NCI-H748 (cell line): ENCODE measurements around the gene ABCG5.

Experiments
- DNase-seq: peaks from one replicate; lab custom pipeline; 2025; ENCODE audit not compliant: unreplicated experiment; lab: John Stamatoyannopoulos, UW

The ABCG5 gene

DNA sequence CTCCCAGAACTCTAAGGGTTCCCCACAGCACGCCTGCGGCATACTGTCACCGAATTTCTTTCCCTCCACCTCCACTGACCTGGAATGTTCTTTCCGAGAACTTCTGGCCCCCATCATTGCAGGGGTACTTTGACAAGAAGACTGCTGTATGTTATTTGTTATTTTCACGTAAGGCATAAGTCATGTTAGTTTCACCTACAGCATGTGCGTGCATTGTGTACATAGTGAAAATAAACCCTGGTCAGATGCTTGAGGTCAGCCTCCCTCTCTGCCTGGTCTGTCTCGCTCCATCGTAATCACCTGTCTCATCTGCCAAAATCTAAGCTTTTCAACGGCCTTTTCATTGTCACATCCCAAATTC lies 4.2 kb upstream of the ABCG5 start:
- no peak for DNase-seq

DNA sequence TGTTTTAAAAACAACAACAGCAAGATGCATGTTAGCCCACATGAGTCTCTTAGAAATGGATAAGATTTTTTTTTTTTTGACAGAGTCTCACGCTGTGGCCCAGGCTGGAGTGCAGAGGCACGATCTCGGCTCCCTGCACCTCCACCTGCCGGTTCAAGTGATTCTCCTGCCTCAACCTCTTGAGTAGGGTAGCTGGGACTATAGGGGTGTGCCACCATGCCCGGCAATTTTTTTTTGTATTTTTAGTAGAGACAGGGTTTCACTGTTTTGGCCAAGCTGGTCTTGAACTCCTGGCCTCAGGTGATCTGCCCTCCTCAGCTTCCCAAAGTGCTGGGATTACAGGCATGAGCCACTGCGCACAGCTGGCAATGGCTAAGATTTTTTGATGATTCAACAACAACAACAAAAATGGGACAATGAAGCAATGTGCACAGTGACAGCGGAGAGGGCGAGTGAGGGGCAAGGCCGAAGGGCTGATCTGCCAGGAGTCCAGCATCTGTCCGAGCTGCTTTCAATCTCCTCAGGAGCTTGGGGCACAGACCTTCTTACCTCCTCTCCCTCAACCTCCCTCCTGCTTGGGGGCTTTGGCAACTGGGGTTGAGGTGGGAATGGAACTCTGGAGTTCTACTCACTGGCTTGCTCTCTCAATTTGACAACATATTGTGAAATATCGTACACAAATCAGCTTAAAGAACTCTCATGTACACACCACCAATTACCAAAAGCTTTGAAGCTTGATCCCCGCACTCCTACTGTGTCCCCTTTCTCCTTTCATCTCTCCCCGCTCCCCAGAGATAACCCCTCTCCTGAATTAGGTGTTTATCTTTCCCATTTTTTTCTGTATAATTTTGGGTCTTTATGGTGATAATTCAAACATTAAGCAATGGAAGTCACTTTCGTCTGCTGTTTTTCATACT lies 3.6 kb upstream of the ABCG5 start:
- no peak for DNase-seq

DNA sequence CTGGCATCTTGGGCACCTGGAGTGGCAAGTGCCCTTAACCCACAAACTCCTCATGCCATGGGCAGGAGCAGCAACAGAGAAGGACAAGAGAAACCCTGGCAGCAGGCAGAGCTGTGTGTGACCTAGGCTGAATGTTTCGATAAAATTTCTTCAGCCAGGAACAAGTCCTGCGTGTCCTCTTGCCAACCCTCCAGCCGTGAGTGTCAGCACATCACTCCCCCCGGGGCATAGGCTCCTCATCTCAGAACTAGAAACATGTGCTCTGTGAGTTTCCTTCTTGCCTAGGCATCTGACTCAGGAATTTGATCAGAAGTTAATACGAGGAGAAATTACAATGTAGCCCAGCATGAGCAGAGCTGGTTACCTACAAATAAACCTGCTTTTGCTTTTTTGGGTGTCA lies 2.3 kb upstream of the ABCG5 start:
- no peak for DNase-seq

- DNase-seq: no peak
Observed at GRCh38 chr2:43839776-43840564, 1.3 kb upstream of the ABCG5 start.

- no peak for DNase-seq
Observed at GRCh38 chr2:43837831-43838559, 644 bp downstream of the ABCG5 start.

GRCh38 chr2:43837033-43837432 lies 1.6 kb downstream of the ABCG5 start:
- DNase-seq: no peak

- DNase-seq: no peak
Observed at GRCh38 chr2:43832457-43832856, 6.2 kb downstream of the ABCG5 start.

GRCh38 chr2:43831543-43832294 lies 6.9 kb downstream of the ABCG5 start:
- peak; percentile 27 for DNase-seq

DNA sequence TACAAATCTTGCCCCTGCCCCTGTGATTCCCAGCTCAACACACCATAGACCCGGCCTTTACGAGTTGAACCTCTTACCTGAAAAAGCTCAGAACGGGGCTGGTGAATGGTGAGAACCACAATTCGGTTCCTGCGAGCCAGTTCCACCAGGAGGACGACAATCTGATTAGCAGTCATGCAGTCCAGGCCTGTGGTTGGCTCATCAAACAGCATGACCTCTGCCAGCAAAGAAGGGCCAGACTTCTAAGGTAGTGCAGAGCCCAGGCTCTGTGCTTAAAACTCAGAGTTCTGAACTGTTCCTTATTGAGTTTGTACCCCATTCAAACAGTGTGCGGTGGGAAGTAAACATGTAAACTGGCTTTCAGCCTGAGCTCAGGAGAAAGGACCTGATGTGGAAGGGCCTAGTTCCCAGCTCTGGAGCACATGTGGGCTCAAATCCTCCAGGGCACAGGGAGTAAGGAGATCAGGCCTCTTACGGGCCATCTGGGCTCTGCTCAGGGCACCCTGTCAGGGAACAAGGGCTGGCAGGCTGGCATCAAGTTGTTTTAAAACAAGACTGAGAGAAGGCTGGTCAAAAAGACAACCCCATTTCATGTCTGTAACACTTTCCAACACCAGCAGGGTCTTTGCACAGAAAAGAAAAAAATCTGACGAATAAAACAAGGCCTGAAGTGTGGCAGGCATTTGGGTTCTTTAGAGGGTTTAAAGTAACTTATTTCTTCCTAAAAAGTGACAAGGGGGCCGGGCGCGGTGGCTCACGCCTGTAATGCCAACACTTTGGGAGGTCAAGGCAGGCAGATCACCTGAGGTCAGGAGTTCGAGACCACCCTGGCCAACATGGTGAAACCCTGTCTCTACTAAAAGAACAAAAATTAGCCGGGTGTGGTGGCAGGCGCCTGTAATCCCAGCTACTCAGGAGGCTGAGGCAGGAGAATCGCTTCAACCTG lies 12.1 kb downstream of the ABCG5 start:
- no peak for DNase-seq

- no peak for DNase-seq
Observed at GRCh38 chr2:43825841-43826240, 12.8 kb downstream of the ABCG5 start.

DNA sequence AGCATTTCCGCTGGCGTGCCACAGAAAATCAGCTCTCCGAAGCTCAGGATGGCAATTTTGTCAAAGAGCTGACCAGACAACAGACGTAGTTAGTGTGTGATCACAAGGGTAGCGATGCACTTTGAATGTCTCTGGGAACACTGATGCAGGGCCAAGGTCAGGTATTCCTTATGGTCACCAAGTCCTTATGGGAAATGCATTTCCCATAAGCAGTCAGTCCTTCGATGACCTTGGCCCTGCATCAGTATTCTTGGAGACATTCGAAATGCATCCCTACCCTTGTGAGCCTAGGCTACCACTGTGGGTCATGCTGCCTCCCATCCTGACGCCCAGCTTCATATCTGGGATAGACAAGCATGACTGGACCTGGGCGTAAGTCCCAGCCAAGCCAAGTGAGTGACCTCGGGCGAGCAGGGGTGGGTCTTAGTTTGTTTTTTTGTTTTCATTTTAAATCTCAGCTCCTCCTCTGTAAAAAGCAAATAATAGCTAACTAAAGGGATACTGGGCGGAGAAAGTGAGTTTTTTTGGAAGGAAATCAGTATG lies 13.6 kb downstream of the ABCG5 start:
- no peak for DNase-seq

DNA sequence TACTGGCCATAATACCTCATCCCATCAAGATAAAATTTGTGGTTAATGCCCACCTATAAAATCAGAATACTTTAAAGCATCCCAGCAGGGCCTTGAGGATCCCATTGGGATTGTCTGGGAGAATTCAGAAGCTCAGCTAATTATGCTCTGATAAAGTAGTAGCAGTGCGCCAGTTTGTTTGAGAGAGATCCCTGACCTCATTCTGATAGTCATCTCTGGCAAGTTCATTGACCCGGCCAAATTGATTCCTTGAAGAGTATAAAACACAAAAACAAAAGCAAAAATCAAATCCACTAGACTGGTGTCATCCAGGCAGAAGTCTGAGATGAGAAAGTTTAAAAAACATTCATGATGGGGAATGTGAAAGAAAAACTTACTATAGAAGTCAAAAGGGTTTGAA lies 14.1 kb downstream of the ABCG5 start:
- DNase-seq: no peak

DNA sequence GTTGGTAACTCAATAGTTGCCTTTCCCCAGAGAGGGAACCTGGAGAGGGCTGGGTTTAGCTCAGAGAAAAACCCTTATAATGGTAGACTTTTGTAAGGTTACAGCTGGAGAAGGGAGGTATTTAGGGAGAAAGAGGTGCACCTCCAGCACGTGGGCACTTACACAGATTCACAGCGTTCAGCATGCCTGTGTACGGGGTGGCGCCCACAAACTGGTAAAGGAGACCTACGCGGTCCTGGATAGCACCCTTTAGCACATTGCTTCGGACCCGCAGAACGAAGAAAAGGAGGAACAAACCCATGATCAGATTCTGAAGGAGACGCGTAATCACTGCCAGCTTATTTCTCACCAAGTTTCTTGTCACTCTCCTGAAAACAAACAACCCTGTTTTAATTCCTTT lies 14.9 kb downstream of the ABCG5 start:
- no peak for DNase-seq

GRCh38 chr2:43822839-43823238 lies 15.8 kb downstream of the ABCG5 start:
- no peak for DNase-seq

- DNase-seq: no peak
Observed at GRCh38 chr2:43819491-43820163, 19.0 kb downstream of the ABCG5 start.

DNA sequence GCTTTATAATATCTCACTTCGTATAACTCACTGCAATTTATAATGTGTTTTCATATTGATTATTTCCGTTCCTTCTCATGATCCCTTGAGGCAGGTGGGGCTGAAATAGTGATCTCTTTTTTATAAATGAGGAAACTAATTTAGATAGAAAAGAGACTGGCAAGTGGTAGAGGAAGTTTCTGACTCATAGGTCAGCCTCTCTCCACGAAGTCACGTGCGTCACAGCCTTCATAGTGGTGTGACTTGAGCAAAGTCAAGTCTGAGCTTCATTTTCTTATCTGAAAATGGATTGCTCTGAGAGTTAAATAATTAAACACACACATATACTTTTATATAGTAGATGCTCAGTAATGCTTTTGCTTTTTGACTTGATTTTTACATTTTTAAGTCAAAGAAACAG lies 19.9 kb downstream of the ABCG5 start:
- DNase-seq: no peak

DNA sequence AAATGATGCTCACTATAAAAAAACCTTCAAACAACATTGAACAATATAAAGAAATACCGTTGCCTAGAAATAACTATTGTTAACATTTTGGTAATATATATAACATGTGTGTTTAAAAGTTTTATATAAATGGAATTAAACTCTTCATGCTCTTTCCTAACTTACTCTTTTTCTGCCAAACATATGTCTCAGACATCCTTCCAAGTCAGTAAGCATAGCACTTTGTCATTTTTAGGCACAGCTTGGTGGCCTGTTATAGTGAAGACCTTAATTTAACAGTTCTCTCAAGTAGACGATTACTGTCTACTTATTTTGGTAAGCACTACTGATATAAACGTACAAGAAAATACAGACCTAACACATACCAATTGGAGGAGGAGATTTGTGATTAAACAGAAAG lies 23.9 kb downstream of the ABCG5 start:
- no peak for DNase-seq

DNA sequence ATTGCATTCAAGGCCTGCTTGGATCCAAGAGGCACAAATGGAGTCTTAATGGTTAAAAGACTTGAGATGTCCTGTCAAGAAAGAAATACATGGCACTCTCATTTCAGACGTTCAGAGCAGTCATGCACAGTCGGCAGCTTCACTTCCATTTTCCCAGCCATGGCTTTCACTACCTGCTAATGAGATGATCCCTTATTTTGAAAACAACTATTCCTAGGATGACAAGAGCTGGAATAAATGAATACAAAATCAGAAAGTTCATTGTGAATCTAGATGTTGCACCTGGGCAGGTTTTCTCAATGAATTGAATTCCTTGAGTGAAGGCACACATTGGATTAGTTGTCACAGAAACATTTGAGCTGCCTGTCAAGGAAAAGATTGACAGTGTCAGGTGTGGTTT lies 25.7 kb downstream of the ABCG5 start:
- DNase-seq: no peak

- no peak for DNase-seq
Observed at GRCh38 chr2:43812006-43812405, 26.6 kb downstream of the ABCG5 start.
